Epidermal melanocyte (primary cell): ENCODE results near the gene SMG6.

Experiments used
- DNase-seq: peaks from one replicate; pipeline ENCODE4 v3.0.0; 2011; ENCODE audit warnings: low spot score; ENCODE audit not compliant: insufficient read length

The SMG6 gene

DNA sequence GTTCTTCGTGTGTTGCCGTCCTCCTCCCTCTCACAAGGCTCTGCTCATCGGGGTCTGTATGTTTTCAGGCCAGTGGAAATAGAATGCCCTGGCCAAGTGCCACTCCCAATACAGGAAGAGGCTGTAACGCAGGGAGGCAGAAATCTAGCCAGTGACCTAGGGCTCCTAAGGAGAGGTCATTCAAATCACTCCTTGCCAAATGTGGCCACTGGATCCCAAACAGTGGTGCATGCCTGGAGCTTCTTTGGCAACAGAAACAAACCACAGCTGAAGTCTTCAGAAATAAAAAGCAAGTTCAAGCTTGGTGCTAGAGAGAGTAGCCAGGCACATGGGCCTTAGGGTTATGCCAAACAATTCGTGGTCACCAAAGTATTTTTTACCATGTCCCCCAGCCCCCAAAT lies 66.1 kb downstream of the SMG6 start:
- no peak for DNase-seq

DNA sequence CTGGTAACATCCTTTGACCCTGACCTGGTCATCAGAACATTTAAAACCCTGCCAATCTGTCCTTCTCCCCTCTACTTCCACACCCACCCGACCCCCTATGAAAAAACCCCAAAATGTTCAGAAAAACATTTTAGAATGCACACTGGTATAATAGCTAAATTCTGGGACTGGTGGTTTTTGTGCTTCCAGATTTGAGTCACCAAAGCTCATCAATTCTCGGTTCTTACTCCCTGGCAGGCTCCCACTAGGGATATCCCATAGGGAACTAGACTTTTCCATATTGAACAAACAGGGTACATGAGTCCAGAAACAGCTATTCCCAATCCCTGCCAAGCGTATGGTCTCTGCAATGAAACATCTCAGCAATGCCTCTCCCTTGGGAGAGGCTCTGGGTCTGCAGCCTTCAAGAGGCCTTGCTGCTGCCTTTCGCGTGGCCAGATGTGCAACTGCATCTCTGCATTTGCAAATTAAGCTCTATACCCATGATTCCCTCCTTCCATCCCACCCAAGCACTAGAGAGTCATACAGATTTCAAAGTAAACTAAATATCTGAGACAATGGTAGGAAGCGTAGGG lies 67.7 kb downstream of the SMG6 start:
- no peak for DNase-seq

DNA sequence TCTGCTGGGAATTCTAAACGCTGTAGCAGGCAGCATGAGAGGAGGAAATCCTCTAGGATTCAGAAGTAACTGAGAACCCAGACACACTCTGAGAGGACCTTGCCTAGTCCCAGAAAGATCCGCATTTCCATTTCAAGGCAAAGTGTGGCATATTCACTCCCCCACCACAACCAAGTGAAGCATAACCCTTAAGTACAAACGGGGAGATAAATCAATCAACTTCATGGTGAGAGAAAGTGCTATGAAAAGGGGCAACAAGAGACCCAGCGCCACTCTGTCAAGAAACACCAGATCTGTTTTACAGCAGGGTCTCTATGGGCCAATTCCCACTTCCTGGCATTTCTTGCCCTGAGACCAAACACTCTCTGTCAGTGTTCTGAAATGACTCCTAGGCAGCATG lies 68.3 kb downstream of the SMG6 start:
- DNase-seq, result no peak

DNA sequence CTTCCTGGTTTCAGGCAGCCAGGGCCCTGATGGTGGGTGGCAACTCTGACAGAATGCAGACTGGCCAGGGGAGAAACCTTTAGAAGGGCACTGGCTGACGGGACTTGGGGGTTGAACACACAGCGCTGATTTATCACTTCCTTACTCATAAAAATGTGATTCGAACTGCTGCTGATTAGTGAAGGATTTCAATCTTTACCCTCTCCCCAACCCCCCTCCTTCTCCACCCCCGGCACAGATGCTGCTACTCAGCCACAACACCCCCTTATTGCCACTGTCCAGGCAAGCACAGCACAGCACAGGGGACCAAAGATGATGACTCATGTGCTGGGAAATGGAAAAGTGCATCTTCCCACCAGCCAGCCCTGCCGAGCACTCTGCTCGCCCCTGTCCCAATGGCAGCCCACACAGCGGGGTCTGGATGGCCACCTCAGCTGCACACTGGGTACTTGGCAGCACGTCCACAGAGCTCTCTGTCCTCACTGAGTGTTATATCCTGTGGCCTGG lies 70.1 kb downstream of the SMG6 start:
- no peak for DNase-seq

DNA sequence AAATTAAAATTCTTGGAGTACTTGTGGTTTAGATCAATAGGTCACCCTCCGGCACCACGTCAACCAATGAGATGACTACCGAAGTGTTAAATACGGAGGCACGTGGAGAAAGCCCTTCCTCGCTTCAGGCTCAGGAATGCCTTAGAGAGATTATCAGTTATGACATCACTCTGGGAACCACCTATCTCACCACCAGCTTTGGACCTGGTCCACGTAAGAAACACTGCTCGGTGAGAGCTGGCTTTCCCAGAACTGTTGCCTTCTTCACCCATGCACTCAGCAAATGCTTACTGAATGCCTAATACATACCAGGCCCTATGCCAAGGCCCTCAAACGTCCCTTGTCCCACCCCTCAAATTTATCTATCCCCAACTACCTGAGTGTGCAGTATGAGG lies 71.3 kb downstream of the SMG6 start:
- no peak for DNase-seq

DNA sequence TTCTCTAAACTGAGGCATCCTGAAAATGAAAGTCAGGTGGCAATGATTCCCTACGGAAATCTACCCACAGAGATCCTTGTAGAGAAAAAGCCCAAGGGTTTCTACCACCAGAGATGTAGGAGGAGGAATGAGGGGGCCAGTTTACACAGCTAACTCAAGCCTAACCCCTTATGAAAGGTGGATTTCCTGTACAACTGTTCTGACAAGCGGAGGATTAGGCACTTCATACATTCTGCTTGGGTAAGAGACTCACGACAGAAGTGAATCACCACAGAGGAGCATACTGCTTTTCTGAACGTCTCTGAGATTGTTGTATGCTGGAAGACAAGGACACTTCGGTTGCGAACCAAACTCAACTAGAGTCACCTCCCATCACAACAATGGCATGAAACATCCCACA lies 72.7 kb downstream of the SMG6 start:
- DNase-seq, result no peak

DNA sequence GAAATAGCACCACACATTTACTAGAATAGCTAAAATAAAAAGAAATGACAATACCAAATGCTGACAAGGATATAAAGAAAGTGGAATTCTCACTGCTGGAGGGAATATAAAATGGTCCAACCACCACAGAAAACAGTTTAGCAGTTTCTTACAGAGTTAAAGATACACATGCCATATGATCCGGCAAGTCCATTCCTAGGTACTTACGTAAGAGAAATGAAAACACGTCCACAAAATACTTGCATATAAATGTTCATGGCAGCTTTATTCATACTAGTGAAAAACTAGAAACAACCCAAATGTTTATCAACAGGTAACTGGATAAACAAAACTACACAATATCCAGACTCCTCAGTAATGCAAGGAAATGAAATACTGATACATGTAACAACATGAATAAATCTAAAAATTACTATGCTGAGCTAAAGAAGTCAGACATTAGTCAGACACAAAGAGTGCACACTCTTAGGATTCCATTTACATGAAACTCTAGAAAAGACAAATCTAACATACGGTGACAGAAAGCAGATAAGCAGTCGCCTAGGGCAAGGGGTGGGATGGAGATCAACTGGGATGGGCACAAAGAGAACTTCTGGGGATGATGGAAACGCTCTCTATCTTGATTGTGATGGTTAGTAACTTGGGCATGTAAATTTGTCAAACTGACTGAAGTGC lies 76.4 kb downstream of the SMG6 start:
- DNase-seq, result no peak

DNA sequence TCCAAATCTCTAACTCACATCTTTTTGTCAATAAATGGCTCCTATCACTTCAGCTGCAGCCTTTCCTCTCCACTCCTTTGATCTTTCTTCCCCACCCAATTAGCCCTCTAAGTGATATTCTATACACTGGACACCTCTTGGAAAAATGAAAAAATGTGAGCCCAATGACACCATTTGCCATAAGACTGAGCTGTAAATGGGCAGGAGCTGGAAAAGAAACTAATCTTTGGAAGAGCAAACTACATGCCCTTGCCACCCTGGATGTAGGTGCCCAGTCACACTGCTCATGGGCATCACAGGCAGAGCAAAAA lies 80.0 kb downstream of the SMG6 start:
- no peak for DNase-seq

DNA sequence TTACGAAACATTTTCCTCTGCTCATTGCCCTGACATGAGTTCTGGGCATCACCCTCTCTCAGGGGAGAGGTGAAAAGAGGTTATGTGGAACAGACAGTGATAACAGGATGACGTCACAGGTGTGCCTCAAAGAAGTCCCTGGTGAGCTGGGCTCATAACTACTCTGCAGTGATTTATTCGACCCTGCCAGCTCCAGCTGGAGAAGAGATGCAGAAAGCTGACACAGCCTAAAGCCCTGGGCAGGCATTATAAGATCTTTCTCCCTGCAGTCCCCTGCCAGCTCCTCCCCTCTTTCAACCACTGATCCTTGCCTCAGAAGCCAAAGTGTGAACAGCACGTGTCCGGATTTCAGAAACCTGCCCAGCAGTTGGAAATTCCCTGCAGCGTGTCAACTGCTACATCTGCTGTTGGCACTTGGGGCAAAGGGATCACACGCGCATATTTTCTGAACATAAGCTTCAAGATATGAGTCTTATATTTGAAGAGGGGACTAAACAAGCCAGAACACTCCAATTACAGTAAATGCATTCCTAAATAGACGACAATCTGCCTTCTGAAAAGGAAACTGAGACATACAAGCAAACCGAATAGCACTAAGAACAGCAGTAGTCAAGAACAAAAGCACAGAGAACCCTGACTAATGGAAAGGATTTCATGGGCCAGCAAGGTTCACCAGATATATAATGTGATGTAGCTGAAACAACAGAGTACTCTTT lies 80.5 kb downstream of the SMG6 start:
- no peak for DNase-seq

DNA sequence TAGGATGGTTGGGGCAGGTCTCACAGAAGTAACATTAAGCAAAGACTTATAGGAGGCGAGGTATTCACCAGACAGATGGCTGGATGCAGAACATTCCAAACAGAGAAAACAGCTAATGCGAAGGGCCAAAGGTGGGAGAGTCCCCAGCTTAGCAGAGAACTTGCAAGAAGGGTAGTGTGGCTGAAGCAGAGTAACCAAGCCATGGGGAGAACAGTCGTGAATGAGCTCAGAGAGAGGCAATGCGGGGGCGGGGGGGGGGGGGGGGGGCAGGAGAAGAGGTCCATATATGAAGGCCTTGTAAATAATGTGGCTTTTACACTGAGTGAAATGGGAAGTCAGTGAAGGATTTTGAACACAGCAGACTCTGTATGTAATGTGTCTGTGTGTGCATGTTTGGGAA lies 81.3 kb downstream of the SMG6 start:
- DNase-seq, result no peak

DNA sequence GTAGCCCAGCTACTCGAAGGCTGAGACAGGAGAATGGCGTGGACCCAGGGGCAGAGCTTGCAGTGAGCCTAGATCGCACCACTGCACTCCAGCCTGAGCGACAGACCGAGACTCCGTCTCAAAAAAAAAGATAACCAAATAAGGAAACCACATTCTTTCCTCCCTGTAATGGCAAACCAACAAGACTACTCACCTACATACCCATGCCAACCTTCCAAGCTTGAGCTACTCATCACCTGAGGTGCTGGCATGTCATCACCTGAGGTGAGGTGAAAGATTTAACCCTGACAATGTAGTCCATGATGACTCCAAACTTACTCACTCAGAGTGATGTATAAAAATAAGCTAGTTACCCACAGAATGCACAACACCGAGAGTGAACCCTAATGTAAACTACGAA lies 85.2 kb downstream of the SMG6 start:
- DNase-seq, result no peak

DNA sequence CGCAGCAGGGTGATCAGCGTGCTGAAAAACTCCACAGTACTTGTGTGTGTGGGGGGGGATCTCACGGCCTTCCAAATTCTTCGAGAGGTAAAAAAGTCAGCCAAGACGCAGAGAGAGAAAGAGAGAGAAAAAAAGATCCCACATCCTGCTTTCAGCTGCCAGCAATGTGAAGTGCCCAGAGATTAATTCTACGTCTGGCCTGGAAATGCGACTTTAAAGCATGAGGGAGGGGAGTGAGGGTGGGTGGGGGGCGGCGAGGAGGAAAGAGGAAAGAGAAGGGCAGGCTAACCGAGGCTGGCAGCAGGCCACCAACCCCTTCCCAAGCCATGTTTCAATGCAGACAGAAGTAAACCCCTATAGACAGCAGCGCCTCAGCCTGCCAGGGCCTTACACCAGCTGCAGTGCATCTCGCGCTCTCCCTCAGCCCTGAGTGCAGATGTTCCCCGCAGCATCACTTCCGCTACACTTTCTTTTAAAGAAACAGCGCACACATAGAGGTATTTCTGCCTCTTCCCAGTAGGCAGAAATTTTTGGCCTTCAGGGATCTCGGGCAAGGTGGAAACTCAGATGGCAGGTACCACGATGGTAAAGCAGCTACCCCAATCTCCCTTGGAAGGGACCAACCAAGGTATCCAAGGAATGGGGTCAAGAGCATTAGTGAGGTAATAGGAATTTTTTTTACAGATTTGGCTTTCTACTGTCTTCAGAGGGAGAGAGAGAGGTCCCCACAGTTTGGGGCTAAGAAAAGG lies 87.8 kb downstream of the SMG6 start:
- DNase-seq, result peak; percentile 76

DNA sequence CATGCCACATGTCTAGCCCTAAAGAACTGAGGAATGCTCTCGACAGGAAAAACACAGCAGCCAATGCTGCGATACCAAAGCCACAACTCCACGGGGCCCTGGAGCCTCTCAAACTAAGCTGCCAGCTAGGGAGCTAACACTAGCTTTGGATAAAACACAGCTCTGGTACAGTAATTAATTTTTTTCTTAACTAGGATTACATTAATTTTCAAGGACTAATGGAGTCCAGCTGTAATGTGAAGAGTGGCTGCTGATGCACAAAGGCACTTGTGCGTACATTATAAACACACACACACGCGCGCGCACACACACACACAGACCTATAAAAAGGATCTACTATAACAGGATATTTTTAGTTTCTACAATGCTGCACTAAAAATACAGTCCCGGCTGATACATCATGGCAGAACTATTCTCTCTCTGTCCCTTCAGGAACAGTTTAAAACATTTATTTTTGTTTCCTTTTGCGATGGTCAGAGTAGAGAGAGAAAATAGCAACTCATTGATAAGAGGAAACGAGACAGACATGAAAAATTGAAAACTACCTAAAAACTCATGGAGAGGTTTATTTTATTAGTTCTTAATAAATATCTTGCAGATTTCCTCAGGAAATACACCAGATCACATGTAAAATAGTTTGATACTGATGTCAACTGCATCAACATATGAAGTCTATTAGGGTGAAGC lies 88.5 kb downstream of the SMG6 start:
- DNase-seq, result no peak

DNA sequence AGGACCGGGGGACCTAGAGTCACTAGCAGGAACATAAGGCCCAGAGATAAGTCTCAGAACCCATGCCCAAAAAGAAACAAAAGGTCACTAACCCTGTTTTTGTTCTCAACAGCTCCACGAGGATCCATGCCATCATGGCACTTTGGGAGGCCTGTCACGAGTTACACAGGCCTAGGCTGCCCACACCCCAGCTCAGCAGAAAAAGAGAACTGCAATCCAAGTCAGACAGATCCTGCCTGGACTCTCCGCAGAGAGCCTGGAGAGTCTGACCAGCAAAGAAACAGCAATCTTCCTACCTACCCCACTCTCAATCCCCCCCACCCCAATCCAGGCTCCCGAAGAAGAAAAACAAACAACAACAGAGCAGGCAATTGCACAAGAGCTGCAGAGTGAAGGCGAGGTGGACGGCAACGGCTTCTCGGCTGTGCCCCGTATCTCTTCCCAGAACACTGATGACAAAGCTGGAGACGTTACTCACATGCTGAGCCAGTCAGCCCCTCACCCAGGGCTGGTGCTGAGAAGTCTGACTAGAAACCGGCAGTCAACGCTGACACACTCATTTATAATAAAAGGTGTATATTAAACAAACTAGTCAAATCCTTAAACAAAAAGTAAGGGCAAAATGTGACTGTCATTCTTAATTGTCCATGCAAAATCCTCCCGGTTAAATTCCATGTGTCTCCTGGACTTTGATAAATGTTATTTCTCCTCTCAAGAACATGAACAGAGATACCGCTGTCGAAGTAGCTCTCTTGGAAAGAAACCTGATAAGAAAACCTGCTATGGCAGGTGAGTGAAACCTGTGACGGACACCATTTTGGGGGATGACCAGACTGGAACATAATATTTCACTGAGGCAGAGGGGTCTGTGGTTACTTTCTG lies 89.3 kb downstream of the SMG6 start:
- no peak for DNase-seq

DNA sequence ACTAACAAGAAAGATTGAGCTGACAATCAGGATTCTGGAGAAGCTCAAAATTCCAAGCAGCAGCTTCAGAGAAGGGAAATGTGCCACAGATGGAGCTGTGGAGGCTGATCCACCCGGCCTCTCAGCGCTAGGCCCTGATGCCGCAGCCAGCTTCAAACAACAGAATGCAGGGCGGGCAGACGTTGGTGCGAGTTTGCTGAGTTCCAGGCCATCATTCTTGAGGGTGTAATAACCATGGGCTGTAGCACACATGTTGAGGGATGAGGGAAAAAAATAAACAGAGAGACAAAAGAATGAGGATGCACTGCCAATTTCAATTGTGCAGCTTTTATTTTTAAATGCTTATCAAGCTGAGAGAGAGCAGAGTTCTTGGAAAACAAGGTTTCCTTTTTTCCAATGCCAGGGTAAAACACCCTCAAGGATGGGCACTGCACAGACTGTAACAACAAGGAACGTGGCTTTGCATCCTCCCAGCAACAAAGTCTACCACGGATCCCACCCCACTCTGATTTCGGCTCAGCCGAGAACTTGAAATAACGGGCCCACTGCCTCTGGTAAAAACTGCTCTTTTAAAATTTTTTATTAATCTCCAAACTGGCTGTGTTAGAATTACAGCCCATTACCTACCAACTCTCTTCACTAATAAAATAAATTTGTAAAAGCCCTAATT lies 90.2 kb downstream of the SMG6 start:
- no peak for DNase-seq

DNA sequence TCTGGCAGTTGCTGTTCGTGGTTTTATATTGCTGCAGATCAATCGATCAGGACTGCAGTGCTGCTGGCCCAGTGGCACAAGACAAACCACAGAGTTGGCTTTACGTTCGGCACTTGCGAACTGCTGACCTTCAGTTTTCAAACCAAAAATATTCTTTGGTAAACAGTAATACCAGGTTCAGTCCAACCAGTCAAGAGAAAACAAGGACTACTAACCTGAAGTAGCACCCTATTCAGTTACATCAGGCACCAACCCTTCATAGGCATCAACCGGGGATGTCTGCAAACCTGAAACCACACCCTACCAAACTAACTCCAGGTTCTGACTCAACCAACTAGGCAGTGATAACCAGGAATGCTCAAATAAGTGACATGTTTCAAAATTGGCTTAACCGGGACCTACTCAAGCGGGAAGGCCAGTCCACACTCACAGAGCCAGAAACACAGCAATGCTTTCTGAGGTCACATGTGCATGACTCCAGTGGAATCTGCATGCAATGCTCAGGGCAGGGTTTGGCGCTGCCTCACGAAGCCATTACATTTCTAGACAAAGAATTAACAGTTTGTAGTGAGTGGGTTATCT lies 91.1 kb downstream of the SMG6 start:
- DNase-seq, result no peak

DNA sequence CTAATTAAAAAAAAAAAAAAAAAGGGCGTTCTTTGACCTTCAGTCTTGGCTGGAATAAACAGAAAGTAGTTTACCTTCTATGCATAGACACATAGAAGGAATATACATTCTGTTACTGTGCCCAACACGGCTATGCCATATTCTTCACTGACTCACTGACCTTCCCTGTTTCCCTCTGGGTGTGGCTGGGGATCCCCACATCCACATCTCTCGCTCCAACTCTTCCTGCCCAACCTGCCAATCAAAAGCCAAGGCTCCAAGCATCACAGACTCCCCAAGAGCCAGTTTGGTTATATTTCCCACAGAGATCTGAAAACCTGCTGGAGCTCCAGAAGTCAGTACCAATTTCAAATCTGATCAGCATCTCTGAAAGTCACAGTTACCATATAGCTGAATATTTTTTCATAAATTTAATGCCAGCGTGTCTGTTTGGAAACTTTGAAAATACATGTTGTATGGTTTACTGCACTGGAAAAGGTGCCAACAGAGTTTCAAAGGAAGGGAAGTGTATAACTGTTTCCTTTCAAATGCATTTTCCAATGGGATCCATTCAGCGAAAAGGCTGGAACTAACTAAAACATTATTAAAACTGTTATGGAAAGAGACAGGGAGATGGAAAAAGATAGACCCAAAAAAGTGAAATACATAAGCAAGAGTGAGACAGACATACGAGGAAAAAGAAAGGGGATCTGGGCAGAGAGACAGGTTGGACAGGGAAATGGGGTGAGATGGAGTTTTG lies 91.8 kb downstream of the SMG6 start:
- DNase-seq, result no peak

DNA sequence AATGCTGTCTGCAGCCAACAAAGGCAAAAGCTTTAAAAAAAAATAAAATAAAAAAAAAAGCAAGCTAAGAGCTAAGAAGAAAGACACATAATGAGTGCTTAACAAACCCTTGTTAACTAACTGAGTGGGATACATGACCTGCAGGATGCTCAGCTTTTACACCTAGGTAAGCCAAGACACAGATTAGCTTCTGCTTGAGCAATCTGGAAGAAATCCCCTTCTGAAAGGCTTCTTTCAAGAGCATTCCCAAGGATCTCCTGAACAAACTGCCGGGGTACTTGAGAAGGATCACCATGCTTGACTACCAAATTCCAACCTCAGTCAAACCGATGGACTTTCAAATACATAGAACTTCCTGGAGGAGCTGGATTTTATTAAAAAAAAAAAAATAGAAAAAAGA lies 92.9 kb downstream of the SMG6 start:
- DNase-seq, result no peak
